ENCODE data around the gene PRKN.

PRKN gene

DNA sequence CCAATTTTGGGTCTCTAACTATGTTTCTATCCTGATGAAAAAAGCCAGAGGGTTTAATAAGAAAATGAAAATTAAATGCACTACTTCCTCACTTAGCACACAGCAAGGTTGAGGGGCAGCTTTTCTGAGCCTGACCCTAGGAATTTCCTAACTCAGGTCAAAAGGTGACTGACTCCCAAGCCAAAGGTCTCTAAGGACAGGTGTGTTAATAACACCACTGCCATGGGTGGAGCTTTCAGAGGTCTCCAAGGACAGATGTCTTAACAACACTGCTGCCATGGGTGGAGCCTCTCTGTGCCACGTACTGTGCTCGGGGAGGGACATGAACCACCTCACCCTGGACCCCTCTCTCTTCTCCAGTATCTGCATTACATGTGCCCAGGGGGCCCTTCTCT is 339.2 kb downstream of the PRKN start:
- DNase-seq (ENCODE audit: low read depth in 2 of 2, low spot score in 1 of 2): no peak

DNA sequence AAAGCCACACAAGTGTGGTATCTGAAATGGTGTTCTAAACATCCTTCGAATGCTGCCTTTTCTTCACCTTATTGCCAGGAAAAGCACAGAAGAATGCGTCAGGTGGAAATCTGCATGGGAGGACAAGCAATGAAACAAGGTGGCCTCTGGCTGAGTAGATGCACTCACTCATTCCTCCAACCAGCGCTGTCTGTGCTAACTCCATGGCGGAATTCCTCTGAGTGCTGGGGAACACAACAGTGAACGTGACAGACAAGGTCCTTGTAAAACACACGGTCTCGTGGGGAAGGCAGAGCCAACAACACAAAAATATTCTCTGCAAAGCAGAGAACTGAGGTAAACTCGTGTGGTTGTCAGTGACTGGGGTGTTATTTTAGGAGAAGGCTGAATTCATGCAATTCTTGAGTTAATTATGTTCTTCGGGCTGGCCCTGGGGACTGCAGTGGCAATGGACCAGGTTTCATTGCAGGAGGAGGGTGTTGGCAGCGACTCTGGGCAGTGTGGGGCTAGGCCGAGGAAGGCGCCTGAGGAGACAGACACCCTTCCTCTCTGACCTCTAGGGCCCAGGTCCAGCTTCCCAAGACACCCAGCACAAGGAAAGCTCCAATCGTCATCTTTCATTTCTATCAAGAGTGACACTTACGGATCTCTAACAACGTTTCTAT is 339.7 kb downstream of the PRKN start:
- DNase-seq (ENCODE audit: low read depth in 2 of 2, low spot score in 1 of 2): no peak

DNA sequence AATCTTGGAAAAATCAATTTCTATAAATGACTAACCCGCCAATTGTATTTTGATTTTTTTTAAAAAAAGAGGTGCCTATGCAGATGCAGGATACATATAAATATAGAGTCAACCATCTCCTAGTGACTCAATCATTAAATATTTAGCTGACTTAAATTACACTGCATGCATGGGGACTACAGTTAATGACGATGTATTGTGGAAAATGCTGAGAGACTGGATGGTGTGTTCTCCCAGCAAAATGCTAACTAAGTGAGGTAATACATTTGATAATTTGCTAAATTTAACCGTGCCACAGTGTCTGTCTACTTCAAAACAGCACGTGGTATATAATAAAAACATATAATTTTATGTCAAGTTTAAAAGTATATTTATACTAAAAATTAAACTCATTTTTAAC is 341.6 kb downstream of the PRKN start:
- DNase-seq (ENCODE audit: low read depth in 2 of 2, low spot score in 1 of 2): no peak

DNA sequence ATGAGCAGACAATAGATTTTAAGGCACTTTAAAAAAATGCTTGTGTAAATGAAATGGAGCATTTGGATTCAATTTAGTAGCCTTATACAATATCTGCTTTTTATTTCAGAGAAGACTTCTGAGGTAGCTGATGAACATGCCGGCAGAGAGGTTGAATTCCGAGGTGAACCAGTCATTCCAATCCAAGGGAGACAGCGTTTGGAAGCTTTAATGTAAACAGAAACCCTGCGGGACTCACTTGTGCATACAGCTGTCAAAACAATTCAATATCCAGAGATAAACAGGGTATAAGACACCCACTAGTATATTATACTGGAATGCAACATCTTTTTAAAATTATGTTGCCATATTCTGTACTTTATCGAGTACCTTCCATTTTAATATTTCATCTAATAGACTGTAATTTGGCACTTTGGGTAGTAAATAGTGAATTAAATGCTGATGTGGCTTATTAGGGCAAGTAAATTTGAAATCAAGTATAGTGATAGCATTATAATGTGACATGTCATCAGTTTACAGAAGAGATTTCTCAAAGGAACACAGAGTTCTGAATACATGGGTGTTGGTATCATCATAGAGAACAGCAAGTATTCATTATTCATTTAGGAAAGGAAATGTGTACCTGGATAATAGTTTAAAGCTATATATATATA is 347.7 kb downstream of the PRKN start:
- DNase-seq (ENCODE audit: low read depth in 2 of 2, low spot score in 1 of 2): no peak

DNA sequence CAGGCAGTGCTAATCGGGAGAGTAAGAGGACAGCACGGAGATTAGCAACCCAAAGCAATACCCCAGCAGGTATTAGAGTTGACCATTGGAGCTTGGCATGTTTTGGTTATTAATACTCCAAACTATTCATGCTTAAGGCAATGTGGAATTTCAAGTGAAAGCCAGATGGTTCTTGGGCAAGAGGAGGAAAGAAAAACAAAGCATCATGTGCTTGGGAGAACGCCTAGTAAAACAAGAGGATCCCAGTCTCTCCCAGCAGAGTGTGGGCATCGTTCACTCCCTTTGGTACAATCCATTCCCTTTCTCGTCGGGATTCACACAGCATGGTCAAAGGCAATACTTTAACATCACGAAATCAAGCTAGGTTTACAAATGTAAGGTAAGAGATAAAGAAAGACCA is 349.8 kb downstream of the PRKN start:
- no peak for DNase-seq (ENCODE audit: low read depth in 2 of 2, low spot score in 1 of 2)

DNA sequence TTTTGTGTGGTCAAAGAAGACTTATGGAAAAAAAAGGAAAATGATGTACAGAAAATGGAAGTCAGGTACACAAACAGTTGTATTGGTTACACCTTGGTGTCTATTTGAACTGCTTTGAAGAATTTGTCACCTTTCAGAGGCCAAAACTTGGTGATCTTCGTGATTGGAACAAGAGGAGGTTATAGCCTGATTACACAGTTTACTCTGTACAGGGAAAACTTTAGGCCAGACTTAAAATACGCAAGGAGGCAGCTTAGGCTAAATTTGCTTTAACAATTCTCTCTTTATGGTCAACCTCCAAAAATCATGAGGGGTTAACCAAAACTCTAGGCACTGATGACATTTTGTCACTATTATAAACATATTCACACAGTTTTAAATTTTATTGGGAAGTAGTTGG is 353.7 kb downstream of the PRKN start:
- DNase-seq (ENCODE audit: low read depth in 2 of 2, low spot score in 1 of 2): no peak

DNA sequence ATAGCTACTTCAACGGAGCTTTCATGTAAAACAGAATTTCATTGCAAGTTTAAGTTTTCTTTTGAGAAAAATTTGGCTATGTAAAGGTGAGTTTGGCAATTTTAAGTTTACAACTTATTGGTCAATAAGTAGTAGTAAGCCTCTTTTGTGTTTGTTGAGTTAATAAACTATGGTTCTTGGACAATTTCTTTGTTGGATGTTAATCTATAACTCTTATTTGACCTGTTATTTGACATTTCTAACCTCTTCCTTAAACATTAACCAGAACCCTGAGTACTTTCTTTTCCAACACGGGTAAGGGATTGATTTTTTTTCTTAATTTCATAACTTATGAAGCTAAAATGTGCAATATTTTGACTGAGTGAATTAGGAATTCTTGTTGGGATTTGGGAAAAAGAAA is 354.4 kb downstream of the PRKN start:
- DNase-seq (ENCODE audit: low read depth in 2 of 2, low spot score in 1 of 2): no peak

DNA sequence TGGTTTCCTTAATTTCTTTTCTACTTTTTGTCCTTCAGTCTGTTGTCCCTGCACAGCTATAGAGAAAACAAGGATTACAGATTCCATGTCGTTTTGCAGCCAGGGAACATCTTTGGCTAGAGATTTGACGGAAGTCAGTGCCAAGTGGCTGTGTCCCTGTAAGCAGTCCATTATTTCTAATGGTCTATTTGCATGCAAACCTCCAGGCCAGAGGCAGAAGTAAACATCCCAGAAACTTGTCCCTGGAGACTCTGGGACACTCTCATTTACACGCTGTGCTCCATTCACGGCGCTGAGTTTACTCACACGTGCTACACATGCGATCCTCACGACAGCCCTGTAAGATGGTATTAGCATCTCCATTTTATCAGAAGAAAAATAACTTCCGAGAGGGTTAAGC is 355.5 kb downstream of the PRKN start:
- DNase-seq (ENCODE audit: low read depth in 2 of 2, low spot score in 1 of 2): no peak

DNA sequence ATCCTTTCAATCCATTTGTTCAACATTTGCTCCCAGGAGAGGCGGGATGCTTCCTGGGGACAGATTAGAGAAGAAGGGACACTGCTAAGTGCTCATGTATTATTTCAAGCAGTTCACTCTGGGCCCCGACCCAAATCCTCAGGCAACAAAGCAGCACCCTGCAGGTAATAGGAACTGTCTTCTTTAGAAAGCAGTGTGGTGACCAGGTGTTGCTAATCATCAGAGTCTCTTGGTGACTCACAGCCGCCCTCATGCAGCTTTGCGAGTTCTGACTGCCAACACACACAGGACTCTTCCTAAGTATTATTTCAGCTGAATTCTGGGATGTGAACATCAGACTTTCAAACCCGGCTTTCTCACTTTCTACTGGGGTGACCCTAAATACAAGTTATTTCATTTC is 356.4 kb downstream of the PRKN start:
- DNase-seq (ENCODE audit: low read depth in 2 of 2, low spot score in 1 of 2): no peak

DNA sequence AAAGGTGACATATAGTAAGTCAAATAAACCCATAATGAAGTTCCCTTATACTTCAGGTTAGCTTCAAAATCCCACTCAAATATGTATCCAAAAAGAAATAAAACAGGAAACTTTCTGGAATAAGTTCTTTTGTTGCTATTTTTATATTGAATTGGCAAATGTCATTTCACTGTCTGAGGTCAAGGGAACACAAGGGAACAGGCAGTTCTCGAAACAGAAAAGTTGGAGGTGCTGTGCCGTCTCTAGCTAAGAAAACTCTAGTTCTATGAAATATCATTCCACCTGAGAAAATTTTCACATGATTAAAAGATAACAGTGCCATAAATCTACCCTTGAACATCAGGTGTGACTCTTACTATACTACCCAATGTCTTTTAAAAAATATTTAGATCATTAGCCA is 358.5 kb downstream of the PRKN start:
- no peak for DNase-seq (ENCODE audit: low read depth in 2 of 2, low spot score in 1 of 2)

DNA sequence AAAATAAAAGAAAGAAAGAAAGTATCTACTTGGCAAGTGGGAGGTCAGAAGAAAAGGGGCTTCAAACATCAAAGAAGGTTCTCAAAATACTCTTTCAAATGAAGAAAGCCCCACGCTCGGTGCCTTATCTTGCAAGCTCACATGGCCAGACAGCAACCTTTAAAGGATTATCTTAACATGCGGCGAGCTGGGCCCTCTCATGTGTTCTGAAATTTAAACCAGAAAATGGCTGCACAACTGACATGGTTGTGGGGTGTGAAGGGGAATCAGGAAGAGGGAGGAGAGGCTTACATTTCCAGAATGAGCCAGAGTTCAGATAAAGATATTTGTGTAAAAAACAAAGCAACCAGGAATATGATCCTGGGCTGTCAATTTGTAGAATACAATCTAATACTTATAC is 363.1 kb downstream of the PRKN start:
- no peak for DNase-seq (ENCODE audit: low read depth in 2 of 2, low spot score in 1 of 2)

DNA sequence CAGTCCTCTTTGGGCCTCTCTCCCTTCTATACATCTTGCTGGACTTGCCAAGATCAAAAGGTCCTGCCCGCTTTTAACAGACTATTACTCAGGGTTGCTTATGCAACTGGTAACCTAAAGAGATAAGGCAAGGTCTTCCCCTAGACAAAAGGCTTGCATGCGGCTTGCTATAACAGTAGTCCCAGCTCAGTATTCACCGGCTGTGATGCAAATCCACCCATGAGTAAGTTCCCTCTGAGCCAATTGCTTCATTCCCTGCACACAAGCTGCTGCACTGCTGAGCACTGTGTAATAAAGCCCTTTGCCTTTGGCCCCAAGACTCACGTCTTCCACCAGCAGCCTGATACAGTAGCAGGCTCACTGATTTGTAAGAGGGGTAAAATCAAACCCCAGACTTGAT is 363.8 kb downstream of the PRKN start:
- DNase-seq (ENCODE audit: low read depth in 2 of 2, low spot score in 1 of 2): no peak

DNA sequence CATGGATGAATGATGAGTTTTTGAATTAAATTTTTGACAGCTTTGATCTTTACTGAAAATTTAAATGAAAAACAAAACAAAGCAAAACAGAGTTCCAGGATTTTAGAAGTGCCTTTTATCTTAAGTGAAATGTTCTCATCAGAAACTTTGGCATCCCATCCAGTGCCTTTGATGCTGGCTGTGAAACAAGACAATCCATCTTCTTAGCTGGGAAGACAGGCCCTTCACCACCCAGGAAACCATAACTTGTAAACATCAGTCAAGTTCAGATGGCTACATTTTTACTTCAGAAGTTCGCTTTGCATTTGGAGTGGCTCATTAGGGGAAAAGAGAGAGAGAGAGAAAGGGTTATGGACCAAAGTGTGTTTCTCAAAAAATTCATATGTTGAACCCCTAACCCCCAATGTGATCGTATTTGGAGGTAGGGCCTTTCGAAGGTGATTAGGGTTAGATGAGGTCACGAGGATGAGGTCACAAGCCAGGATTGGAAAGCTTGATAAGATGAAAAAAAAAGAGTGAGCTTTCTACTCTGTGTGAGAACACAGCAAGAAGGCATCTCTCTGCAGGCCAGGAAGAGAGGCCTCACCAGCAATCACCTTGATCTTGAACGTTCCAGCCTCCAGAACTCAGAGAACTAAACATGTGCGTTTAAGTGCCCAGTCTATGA is 366.5 kb downstream of the PRKN start:
- no peak for DNase-seq (ENCODE audit: low read depth in 2 of 2, low spot score in 1 of 2)

DNA sequence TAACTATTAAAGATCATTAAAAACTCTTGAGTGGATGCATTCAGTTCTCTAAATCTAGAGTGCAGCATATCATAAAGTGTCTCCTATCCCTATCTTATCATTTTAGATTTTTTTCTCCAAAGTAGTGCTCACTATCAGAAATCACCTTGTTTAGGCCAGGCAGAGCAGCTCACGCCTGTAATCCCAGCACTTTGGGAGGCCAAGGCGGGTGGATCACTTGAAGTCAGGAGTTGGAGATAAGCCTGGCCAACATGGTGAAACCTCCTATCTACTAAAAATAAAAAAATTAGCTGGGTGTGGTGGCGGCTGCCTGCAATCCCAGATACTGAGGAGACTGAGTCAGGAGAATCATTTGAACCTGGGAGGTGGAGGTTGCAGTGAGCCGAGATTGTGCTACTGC is 368.9 kb downstream of the PRKN start:
- no peak for DNase-seq (ENCODE audit: low read depth in 2 of 2, low spot score in 1 of 2)

DNA sequence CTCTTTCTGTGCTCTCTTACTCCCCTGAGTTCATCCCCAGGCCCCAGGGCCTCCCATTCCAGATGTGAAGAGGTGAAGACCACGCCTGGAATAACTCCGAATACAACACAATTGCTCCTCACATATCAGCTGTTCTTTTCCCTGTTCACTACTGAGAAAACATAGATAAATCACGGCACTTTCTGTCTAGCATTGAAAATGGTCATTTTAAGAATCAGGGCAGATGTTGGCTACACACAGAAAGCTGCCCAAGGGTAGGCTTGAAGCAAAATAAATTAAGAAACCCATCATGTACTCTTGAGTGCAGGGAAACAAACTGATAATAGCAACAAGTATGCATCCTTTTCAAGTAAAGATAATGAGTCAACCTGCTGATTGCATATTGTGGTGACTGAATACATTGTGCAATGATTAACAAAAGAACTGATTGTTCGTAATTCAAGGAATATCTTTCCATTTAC is 382.5 kb downstream of the PRKN start:
- DNase-seq (ENCODE audit: low read depth in 2 of 2, low spot score in 1 of 2): no peak

DNA sequence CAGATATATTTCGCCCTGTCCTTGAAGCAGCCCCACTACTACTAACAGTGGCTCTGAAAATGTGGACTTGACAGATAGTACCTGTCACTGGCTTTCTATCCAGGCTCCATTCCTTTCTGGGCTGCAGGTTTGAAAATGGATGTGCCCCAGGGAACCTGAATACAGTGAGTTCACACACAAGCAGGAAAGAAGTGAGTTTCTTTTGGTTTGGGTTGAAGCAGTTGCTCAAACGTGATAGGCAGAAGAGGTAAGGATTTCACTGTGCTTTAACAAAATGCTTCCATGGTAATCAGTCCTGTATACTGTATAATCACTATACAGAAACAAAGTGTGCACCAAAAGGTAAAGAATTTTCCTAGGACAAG is 382.9 kb downstream of the PRKN start:
- DNase-seq (ENCODE audit: low read depth in 2 of 2, low spot score in 1 of 2): no peak

DNA sequence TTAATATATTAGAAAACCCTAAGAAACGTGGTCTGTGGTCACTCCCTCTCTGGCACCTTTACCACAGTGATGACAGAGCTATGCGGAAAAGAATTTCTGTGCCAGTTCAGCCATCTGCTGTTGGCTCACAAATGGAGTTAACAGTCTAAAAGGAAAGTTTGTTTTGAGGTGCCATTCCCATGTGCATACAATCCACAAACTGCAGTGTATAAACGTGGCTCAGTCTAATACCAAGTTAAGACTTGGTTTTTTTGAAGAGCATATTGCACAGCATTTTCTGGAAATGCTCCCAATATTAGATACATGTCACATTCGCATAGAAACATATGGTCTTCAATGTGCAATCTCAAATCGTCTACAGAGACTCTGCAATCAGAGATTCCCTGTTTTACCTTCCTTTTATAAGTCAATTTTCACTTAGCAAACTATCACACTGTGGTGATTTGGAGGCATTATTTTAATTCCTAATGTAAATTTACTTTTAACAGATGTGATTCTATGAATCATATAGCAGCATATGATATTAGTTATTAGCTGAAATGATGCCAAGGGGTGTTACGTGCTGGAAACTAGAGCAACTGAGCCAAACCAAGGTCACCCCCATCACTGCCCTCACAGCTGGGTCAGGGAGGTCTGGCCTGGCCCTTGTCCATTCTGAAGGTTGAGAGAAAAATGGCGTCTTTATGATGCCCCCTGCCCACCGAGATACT is 383.5 kb downstream of the PRKN start:
- no peak for DNase-seq (ENCODE audit: low read depth in 2 of 2, low spot score in 1 of 2)

DNA sequence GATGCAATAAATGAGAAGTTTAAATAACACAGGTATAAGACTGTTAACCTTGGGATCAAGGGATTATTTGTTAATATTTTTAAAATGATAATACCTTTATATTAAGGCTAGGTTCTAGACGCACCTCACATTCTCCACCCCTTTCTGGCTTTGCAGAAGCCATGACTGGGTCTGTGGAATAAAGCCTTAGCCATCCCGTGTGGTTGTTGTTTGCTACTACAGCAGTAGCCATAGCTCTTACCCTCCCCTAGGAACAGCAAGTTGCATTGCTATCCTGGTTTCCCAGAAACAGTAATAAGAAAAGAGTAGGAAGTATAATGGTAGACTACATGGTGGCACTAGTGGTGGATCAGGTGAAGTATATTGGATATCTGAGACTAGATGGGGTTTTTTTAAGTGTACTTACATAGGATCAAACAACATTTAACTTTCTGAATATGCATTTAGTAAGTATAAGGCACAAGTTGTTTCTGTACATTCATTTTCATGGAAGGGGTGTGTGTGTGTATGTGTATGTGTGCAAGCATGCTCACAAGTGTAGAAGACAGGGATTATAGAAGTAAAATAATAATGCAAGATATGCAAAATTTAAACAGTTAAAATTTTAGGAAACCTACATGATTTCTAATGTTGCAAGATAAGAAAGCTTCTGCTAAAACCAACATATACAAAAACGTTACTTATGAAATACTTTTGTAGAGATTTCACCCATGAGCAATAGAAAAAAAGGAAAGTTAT is 384.2 kb downstream of the PRKN start:
- DNase-seq (ENCODE audit: low read depth in 2 of 2, low spot score in 1 of 2): no peak

DNA sequence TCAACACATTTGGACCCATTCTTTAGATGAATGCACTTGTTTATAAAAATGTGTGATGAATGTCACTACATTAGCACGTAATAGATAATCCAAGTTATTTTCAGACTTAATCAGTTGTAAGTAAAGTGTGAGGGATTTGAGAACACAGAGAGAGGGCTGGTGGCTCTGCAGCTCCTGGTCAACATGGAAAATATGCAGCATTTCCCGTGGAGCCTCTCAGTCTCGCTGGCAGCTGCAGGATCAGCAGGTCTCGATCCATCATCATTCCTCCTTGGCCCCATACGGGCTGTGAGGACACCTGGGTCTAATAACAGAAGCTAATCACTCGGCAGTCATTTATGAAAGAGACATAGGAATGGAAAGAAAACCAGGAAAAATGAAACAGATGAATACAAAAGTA is 390.2 kb downstream of the PRKN start:
- DNase-seq (ENCODE audit: low read depth in 2 of 2, low spot score in 1 of 2): no peak

DNA sequence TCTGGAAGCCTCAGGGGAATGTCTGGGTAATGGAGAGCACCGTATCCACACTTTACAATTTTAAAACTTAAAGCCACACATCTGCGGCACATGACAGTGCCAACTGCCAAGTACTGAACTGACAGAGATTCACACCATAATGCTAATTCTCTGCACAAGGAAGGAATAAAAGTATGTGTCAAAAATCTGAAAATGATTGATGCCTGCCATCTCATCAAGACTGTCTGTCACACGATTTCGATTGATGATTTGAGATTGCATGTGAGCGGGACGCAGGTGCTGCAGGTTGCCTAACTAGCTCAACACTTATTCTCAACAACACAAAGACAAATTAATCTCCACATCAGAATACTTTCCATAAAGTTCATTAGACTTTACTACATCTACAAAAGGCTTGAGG is 391.2 kb downstream of the PRKN start:
- no peak for DNase-seq (ENCODE audit: low read depth in 2 of 2, low spot score in 1 of 2)

DNA sequence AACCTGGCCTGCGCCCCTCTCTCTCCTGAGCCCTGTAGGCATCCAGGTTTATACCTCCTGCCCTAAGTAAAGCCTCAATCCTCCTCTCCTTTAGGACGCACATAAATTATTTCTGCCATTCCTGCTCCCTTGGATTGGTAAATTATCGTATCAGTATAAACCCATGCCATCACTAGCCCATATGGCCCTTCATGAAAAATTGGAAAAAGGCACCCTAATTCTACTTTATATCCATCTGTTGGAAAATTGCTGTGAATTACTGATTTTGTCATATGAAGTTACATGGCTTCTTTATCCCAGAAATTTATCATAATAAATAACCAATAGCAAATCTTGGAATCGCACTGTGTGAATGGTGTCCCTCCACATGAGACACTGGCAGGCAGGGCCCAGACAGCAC is 395.2 kb downstream of the PRKN start:
- DNase-seq (ENCODE audit: low read depth in 2 of 2, low spot score in 1 of 2): no peak

All from stimulated activated CD8-positive, alpha-beta memory T cell treated with anti-CD3 and anti-CD28 coated beads, Interleukin-4, amount 100 ng/mL, for 1 hour (primary cell).